T-helper 1 cell treated with Interleukin-12 subunit alpha and Interleukin-12 subunit beta and Interleukin-4 antibody, amounts not matched to agents 30 μg/mL and 1 μg/mL, for 36 hours (primary cell): ENCODE data around the gene C18orf63.

Experiments
- H3K27ac Mint-ChIP-seq: one replicate; pipeline ENCODE4 v1.8.0; 2021; ENCODE audit warnings: mild to moderate bottlenecking, mixed read lengths
- H3K27me3 Mint-ChIP-seq: one replicate; pipeline ENCODE4 v1.8.0; 2021; ENCODE audit warnings: low read depth, mixed read lengths
- H3K36me3 Mint-ChIP-seq: one replicate; pipeline ENCODE4 v1.8.0; 2021; ENCODE audit warnings: low read depth, mixed read lengths
- H3K4me1 Mint-ChIP-seq: one replicate; pipeline ENCODE4 v1.8.0; 2021; ENCODE audit warnings: low read depth, mixed read lengths
- H3K4me3 Mint-ChIP-seq: one replicate; pipeline ENCODE4 v1.8.0; 2021; ENCODE audit warnings: mild to moderate bottlenecking, moderate library complexity, mixed read lengths
- H3K9me3 Mint-ChIP-seq: one replicate; pipeline ENCODE4 v1.8.0; 2021; ENCODE audit warnings: mixed read lengths

C18orf63 gene

DNA sequence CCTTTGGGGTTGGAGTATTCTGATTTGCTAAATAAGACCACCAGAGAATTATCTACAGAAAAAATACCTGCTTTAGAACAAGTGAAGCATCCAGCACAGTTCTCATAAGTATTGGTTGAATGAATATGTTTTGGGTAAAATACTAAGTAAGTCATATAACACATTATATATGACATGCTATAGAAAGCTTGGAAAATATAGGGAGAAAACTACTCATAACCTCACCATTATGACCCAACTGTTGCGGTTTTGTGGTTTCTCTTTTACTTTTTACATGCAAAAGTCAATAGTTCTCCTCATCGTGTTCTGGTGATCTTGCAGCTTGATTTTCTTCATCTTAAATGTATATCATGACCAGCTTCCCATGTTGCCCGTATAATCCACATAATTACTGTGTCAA, 75.3 kb downstream of the C18orf63 start:
- no peak overlapping the region for H3K4me3 Mint-ChIP-seq
- no peak overlapping the region for H3K27ac Mint-ChIP-seq
- H3K27me3 Mint-ChIP-seq = peaks cover 45% of the 10 kb centered on the region
- H3K36me3 Mint-ChIP-seq = no peaks in the 10 kb centered on the region
- H3K4me1 Mint-ChIP-seq = peaks cover 9% of the 10 kb centered on the region
- H3K9me3 Mint-ChIP-seq = no peaks in the 10 kb centered on the region

- Mint-ChIP-seq H3K4me1 (peaks cover 9% of the 10 kb centered on the region), H3K36me3 (no peaks in the 10 kb centered on the region), H3K27me3 (peaks cover 40% of the 10 kb centered on the region), H3K9me3 (no peaks in the 10 kb centered on the region), H3K4me3 (no peak overlapping the region), H3K27ac (no peak overlapping the region)
Observed at GRCh38 chr18:74392323-74392722, 76.7 kb downstream of the C18orf63 start.

- H3K27ac Mint-ChIP-seq = no peak overlapping the region
- H3K4me1 Mint-ChIP-seq = peaks cover 7% of the 10 kb centered on the region
- peaks cover 43% of the 10 kb centered on the region for H3K27me3 Mint-ChIP-seq
- no peaks in the 10 kb centered on the region for H3K9me3 Mint-ChIP-seq
- H3K36me3 Mint-ChIP-seq = no peaks in the 10 kb centered on the region
- no peak overlapping the region for H3K4me3 Mint-ChIP-seq
Observed at GRCh38 chr18:74395006-74395405, 79.4 kb downstream of the C18orf63 start.

- no peaks in the 10 kb centered on the region for H3K9me3 Mint-ChIP-seq
- H3K27ac Mint-ChIP-seq = no peak overlapping the region
- peaks cover 7% of the 10 kb centered on the region for H3K4me1 Mint-ChIP-seq
- H3K4me3 Mint-ChIP-seq = no peak overlapping the region
- peaks cover 43% of the 10 kb centered on the region for H3K27me3 Mint-ChIP-seq
- no peaks in the 10 kb centered on the region for H3K36me3 Mint-ChIP-seq
Observed at GRCh38 chr18:74395648-74396154, 80.1 kb downstream of the C18orf63 start.

GRCh38 chr18:74396171-74397169, 80.8 kb downstream of the C18orf63 start:
- no peak overlapping the region for H3K4me3 Mint-ChIP-seq
- H3K36me3 Mint-ChIP-seq = no peaks in the 10 kb centered on the region
- no peak overlapping the region for H3K27ac Mint-ChIP-seq
- H3K4me1 Mint-ChIP-seq = peaks cover 6% of the 10 kb centered on the region
- peaks cover 43% of the 10 kb centered on the region for H3K27me3 Mint-ChIP-seq
- H3K9me3 Mint-ChIP-seq = no peaks in the 10 kb centered on the region

DNA sequence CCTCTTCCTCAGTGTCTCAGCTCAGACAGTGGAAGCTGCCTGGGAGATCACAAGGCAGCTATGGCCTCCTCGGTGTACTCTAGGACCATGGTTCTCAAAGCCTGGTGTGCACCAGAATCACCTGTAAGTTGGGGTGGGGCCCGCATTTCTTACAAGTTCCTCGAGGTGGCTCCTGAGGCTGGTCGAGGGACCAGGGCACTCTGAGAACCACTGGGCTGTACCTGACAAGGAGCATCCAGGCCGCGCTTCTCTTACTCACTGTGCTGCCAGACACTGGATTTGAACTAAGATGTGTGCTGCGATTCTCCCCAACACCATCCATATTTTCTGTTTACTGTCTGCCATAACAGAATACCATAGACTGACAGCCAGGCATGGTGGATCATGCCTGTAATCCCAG, 81.9 kb downstream of the C18orf63 start:
- Mint-ChIP-seq H3K4me1 (peaks cover 6% of the 10 kb centered on the region), H3K27ac (no peak overlapping the region), H3K4me3 (no peak overlapping the region), H3K9me3 (no peaks in the 10 kb centered on the region), H3K36me3 (no peaks in the 10 kb centered on the region), H3K27me3 (peaks cover 38% of the 10 kb centered on the region)

DNA sequence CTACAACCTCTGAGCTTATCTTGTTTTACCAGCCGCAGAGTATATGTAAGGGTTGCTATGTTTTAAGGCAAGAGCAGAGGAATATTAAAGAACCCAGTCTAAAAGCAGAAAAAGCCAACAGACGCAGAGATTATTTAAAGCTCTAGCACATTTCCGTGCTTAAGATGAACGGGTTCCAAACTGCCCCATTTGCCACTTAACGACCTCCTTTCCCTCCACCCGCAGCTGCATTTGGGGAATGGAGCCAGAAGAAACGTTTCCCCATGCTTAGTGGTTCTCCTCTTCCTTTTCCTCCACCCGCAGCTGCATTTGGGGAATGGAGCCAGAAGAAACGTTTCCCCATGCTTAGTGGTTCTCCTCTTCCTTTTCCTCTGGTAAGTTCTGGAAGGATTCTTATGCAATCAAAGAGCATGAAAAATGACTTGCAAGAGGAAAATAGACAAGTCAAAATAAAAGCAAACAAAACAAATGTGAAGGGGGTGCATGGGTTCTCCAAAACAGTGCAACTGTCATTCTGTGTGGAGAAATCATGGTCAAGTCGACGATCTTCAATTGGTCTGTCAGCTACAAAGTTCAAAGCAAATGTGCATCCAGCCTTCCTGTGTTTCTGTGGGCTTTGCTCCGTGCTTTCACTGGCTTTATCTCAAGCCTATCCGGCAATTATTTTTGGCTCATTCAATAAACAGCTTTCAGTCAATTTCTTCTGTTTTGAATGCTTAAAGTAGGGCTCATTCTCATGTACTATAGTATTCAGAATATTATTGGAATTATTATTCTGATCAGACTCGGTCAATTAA, 83.7 kb downstream of the C18orf63 start:
- Mint-ChIP-seq H3K27me3 (peaks cover 27% of the 10 kb centered on the region), H3K9me3 (no peaks in the 10 kb centered on the region), H3K4me3 (no peak overlapping the region), H3K36me3 (no peaks in the 10 kb centered on the region), H3K4me1 (peaks cover 6% of the 10 kb centered on the region), H3K27ac (no peak overlapping the region)

DNA sequence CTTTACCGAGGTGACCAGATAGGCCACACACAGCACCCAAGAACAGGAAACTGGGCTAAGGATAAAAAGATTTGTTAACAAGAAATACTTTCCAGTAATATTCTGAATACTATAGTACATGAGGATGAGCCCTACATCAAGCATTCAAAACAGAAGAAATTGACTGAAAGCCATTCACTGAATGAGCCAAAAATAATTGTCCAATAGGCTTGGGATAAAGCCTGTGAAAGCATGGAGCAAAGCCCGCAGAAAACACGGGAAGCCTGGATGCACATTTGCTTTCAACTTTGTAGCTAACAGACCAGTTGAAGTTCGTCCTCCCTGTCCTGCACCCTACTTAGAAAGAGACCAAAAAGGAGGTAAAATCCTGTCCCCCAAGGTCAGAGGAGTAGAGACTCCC, 85.2 kb downstream of the C18orf63 start:
- H3K27ac Mint-ChIP-seq = no peak overlapping the region
- peaks cover 6% of the 10 kb centered on the region for H3K4me1 Mint-ChIP-seq

GRCh38 chr18:74402806-74403433, 87.3 kb downstream of the C18orf63 start:
- peaks cover 4% of the 10 kb centered on the region for H3K9me3 Mint-ChIP-seq
- H3K4me3 Mint-ChIP-seq = no peak overlapping the region
- peaks cover 15% of the 10 kb centered on the region for H3K27me3 Mint-ChIP-seq
- H3K4me1 Mint-ChIP-seq = peaks cover 13% of the 10 kb centered on the region
- no peak overlapping the region for H3K27ac Mint-ChIP-seq
- H3K36me3 Mint-ChIP-seq = no peaks in the 10 kb centered on the region

More for the DNA sequence above, 85.2 kb downstream of the C18orf63 start:
- Mint-ChIP-seq H3K36me3 (no peaks in the 10 kb centered on the region), H3K9me3 (peaks cover 4% of the 10 kb centered on the region), H3K27me3 (peaks cover 16% of the 10 kb centered on the region), H3K4me3 (no peak overlapping the region)

DNA sequence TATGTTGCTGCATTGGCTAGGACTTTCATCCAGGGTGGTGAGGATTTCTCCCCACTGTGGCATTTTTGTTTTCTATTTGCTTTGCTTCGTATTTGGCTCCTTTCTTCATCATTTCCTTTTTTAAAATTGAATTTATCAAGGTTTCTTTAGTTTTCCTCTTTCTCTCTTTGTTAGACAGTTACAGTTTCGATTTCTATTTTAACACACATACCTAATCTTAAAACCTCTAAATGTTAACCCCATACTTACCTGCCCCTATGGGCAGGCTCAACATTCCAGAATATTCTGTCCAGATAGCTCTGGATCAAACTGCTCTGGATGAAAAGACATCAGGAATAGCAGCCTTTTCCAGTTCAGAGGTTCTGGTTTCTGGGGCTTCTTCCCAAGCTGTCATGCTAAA, 92.2 kb downstream of the C18orf63 start:
- peak overlapping the region; percentile 84 for H3K4me3 Mint-ChIP-seq
- H3K9me3 Mint-ChIP-seq = peaks cover 4% of the 10 kb centered on the region
- H3K4me1 Mint-ChIP-seq = peaks cover 28% of the 10 kb centered on the region
- peaks cover 2% of the 10 kb centered on the region for H3K36me3 Mint-ChIP-seq
- H3K27ac Mint-ChIP-seq = peak overlapping the region; percentile 96
- H3K27me3 Mint-ChIP-seq = peaks cover 3% of the 10 kb centered on the region
